Left lung (tissue), 14 donors: ENCODE results near the gene EDEM3. TPM values are rescaled to one million over a fixed set of nuclear protein-coding genes. Genes with fewer than 3 reads are reported as not detected.
A peak's percentile ranks its signal among the peaks of the same experiment; 100 is the strongest.

Source experiments
- ATAC-seq: fragments of 200-7000 bp; cut with Tn5 transposase; one replicate; pipeline ENCODE4 v1.9.1; 2020; ENCODE audit warnings: moderate library complexity
- DNase-seq, 4 donors: peaks; one replicate each; pipeline ENCODE4 v3.0.0-alpha.2; 2013 to 2020
- H3K27ac ChIP-seq, 2 donors: fragments of 200-600 bp; sonication (generic) in 1 of 2; one replicate each; pipeline versions ENCODE4 v1.5.0 to v1.8.0; 2020 to 2021
- H3K27me3 ChIP-seq, 2 donors: fragments of 200-600 bp; sonication (generic) in 1 of 2; one replicate each; pipeline versions ENCODE4 v1.5.0 to v1.8.0; 2020 to 2021
- H3K36me3 ChIP-seq, 2 donors: fragments of 200-600 bp; sonication (generic) in 1 of 2; one replicate each; pipeline versions ENCODE4 v1.5.0 to v1.8.0; 2020 to 2021
- H3K4me1 ChIP-seq, 2 donors: fragments of 200-600 bp; one replicate each; pipeline ENCODE4 v1.8.0; 2021
- H3K4me3 ChIP-seq, 2 donors: fragments of 200-600 bp; sonication (generic) in 1 of 2; one replicate each; pipeline versions ENCODE4 v1.5.0 to v1.8.0; 2020 to 2021; ENCODE audit warnings: mild to moderate bottlenecking in 1 of 2
- H3K9me3 ChIP-seq, 2 donors: fragments of 200-600 bp; sonication (generic) in 1 of 2; one replicate each; pipeline versions ENCODE4 v1.5.0 to v1.8.0; 2020 to 2021
- intact Hi-C, 2 donors: fragments of 100-400 bp; cut with DNase I; formaldehyde crosslinking; loops; one replicate each; pipeline versions ENCODE4 v1.11.2 to v1.14.2; 2022
- long read RNA-seq, 12 donors: library from polyadenylated mRNA in 2 of 12; unstranded in 2 of 12; transcript quantifications; one replicate each; pipeline ENCODE4 v2.0.0 and lab custom pipeline, GENCODE V29; 2019 to 2026
- polyA plus RNA-seq, 6 donors: library from polyadenylated mRNA; unstranded; fragments of 120-200 nt; gene quantifications; one replicate each; pipeline ENCODE4 v1.2.1, GENCODE V29; 2013; ENCODE audit not compliant: insufficient read length in 6 of 6
- total RNA-seq, 2 donors: library from RNA; stranded (reverse); fragmentation: NEBNext Ultra II Directional; extraction: Animal tissue kit (Norgen Biotek cat#: 25700); gene quantifications; one replicate each; pipeline ENCODE4 v1.2.1, GENCODE V29; 2021
- TF ChIP-seq, protein P1 (sequence below), 2 donors: fragments of 200-600 bp; sonication (generic) in 1 of 2; IDR thresholded peaks; one replicate each; pipeline versions ENCODE4 v1.5.0 to v1.8.0; 2021; ENCODE audit warnings: antibody characterized with exemption in 2 of 2
- donor health status: DM: no; HTN: yes; CAD: no.
- donor health status: DM: no; HTN: no; CAD: no.

EDEM3 gene, protein sequence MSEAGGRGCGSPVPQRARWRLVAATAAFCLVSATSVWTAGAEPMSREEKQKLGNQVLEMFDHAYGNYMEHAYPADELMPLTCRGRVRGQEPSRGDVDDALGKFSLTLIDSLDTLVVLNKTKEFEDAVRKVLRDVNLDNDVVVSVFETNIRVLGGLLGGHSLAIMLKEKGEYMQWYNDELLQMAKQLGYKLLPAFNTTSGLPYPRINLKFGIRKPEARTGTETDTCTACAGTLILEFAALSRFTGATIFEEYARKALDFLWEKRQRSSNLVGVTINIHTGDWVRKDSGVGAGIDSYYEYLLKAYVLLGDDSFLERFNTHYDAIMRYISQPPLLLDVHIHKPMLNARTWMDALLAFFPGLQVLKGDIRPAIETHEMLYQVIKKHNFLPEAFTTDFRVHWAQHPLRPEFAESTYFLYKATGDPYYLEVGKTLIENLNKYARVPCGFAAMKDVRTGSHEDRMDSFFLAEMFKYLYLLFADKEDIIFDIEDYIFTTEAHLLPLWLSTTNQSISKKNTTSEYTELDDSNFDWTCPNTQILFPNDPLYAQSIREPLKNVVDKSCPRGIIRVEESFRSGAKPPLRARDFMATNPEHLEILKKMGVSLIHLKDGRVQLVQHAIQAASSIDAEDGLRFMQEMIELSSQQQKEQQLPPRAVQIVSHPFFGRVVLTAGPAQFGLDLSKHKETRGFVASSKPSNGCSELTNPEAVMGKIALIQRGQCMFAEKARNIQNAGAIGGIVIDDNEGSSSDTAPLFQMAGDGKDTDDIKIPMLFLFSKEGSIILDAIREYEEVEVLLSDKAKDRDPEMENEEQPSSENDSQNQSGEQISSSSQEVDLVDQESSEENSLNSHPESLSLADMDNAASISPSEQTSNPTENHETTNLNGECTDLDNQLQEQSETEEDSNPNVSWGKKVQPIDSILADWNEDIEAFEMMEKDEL
- total RNA-seq (10 to 100 TPM; 31.6 to 42.8 TPM), polyA plus RNA-seq (10 to 100 TPM; 25.6 to 34.8 (median 32.1) TPM)
- long read RNA-seq, donor 1, full-length matches to known transcripts = 1 of 1 reads
- long read RNA-seq, donor 1, partial matches to known transcripts = 0 of 1 reads
- long read RNA-seq, donor 1, other reads (novel, unspliced or antisense) = 0 of 1 reads
- long read RNA-seq, donor 2 = 0 reads
- long read RNA-seq, donor 3, full-length matches to known transcripts = 1 of 1 reads
- long read RNA-seq, donor 3, partial matches to known transcripts = 0 of 1 reads
- long read RNA-seq, donor 3, other reads (novel, unspliced or antisense) = 0 of 1 reads
- long read RNA-seq, donor 4, partial matches to known transcripts = 1 of 4 reads
- long read RNA-seq, donor 4, other reads (novel, unspliced or antisense) = 3 of 4 reads
- long read RNA-seq, donor 5, full-length matches to known transcripts = 3 of 3 reads
- long read RNA-seq, donor 5, partial matches to known transcripts = 0 of 3 reads
- long read RNA-seq, donor 5, other reads (novel, unspliced or antisense) = 0 of 3 reads
- long read RNA-seq, donor 6, full-length matches to known transcripts = 2 of 2 reads
- long read RNA-seq, donor 6, partial matches to known transcripts = 0 of 2 reads
- long read RNA-seq, donor 6, other reads (novel, unspliced or antisense) = 0 of 2 reads
- long read RNA-seq, donor 7, full-length matches to known transcripts = 1 of 1 reads
- long read RNA-seq, donor 7, partial matches to known transcripts = 0 of 1 reads
- long read RNA-seq, donor 7, other reads (novel, unspliced or antisense) = 0 of 1 reads
- long read RNA-seq, donor 8, full-length matches to known transcripts = 2 of 2 reads
- long read RNA-seq, donor 8, partial matches to known transcripts = 0 of 2 reads
- long read RNA-seq, donor 8, other reads (novel, unspliced or antisense) = 0 of 2 reads
- long read RNA-seq, donor 9 = 0 reads
- long read RNA-seq, donor 10, partial matches to known transcripts = 0 of 5 reads
- long read RNA-seq, donor 10, other reads (novel, unspliced or antisense) = 5 of 5 reads
- long read RNA-seq, donor 11, full-length matches to known transcripts = 2 of 2 reads
- long read RNA-seq, donor 11, partial matches to known transcripts = 0 of 2 reads
- long read RNA-seq, donor 11, other reads (novel, unspliced or antisense) = 0 of 2 reads
- long read RNA-seq, donor 12, full-length matches to known transcripts = 3 of 3 reads
- long read RNA-seq, donor 12, partial matches to known transcripts = 0 of 3 reads
- long read RNA-seq, donor 12, other reads (novel, unspliced or antisense) = 0 of 3 reads

DNA sequence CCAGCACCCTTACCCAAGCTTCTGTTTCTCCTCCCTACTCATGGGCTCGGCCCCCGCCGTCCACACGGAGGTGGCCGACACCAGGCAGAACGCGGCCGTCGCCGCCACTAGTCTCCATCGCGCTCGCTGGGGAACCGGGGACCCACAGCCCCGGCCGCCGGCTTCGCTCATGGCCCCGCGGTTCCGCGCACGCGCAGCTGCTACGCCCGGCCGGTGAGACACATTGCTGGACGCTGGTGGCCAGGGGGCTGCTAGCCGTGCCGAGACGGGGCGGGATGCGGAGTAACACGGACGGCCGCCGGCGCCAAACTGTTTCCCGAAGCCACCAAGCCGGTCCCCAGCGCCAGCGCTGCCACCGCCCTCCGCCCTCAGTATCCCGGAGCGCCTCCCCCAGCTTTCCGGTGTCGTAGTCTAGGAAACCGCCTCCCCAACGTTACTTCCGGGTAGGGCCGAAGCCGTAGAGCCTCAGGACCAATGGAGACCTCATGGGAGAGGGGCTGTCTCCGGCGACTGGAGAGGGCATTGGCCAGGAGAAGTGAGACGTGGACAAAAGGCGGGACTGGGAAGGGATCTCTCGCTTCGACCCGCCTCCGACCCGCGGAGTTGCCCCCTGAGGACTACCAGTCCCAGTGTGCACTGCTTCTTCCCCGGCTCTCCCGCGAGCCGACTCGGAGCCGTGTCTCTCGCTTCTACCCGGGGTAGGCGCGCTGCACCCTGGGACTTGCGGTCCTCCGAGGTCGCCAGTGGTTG, at the start of gene EDEM3:
TSS of gene EDEM3 (minus strand) at position 383 of the 750 bp plus-strand sequence. CDS start at position 171, 212 bp downstream.
- Histone ChIP-seq H3K36me3 (no peaks in the 10 kb centered on the region), H3K4me1 (peaks cover 8 to 39% of the 10 kb centered on the region in 2 donors), H3K4me3 (peak within 1 kb of the TSS; percentile 91 to 100), H3K27me3 (no peaks in the 10 kb centered on the region), H3K27ac (peak within 1 kb of the TSS; percentile 93 to 98), H3K9me3 (no peaks in the 10 kb centered on the region)
- peak; percentile 97 for ATAC-seq
- intact Hi-C loops = no loop called here
- DNase-seq = peak; percentile 97 to 100 (median 99)
- TF ChIP-seq, protein P1, sequence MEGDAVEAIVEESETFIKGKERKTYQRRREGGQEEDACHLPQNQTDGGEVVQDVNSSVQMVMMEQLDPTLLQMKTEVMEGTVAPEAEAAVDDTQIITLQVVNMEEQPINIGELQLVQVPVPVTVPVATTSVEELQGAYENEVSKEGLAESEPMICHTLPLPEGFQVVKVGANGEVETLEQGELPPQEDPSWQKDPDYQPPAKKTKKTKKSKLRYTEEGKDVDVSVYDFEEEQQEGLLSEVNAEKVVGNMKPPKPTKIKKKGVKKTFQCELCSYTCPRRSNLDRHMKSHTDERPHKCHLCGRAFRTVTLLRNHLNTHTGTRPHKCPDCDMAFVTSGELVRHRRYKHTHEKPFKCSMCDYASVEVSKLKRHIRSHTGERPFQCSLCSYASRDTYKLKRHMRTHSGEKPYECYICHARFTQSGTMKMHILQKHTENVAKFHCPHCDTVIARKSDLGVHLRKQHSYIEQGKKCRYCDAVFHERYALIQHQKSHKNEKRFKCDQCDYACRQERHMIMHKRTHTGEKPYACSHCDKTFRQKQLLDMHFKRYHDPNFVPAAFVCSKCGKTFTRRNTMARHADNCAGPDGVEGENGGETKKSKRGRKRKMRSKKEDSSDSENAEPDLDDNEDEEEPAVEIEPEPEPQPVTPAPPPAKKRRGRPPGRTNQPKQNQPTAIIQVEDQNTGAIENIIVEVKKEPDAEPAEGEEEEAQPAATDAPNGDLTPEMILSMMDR (IDR thresholded peaks at IDR 0.05) = no peak

DNA sequence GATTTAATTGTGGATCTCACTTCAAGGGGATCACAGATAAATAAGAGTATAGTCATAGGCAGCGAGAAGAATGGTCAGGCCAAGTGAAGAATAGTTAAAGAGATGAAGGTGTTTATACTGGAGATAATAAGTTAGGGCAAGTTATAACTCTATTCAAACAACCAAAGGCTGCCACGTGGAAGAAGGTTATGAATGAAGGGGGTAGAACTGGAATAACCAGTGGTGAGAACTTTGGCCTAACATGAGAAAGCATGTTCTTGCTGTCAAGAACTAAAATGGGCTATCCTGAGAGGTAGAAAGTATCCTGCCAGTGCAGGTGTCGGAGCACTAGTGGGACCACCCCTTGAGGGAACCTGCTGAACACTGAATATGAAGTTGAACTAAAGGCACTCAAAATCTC, 49.6 kb upstream of the EDEM3 start:
- H3K27ac ChIP-seq = no peak overlapping the region
- TF ChIP-seq, protein P1 (IDR thresholded peaks at IDR 0.05) = no peak
- H3K9me3 ChIP-seq = no peaks in the 10 kb centered on the region
- intact Hi-C loops = loop anchor here in 1 of 2 donors (10.0 kb wide), 1 partner anchor 181 kb away; no protein-coding TSS in a partner anchor
- ATAC-seq (no peak), DNase-seq (no peak)
- H3K4me1 ChIP-seq = peaks cover 0 to 19% of the 10 kb centered on the region in 2 donors
- no peaks in the 10 kb centered on the region for H3K27me3 ChIP-seq
- H3K4me3 ChIP-seq = no peak overlapping the region
- H3K36me3 ChIP-seq = peaks cover 0 to 44% of the 10 kb centered on the region in 2 donors

DNA sequence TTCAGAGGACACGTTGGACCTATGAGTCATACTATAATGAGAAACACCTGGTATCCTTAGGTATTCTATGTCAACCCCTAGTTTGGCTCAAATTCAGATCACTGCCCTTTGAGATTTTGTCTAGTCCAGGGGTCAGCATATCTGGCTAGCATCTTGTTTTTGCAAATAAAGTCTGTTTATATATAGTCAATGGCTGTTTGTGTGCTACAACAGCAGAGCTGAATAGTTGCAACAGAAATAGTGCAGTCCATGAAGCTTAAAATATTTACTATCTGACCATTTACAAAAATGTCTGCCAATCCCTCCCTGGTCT, 48.5 kb upstream of the EDEM3 start:
- Histone ChIP-seq H3K9me3 (no peaks in the 10 kb centered on the region), H3K4me1 (peaks cover 0 to 19% of the 10 kb centered on the region in 2 donors), H3K4me3 (no peak overlapping the region), H3K27me3 (no peaks in the 10 kb centered on the region), H3K36me3 (peaks cover 0 to 46% of the 10 kb centered on the region in 2 donors), H3K27ac (no peak overlapping the region)
- TF ChIP-seq, protein P1 (IDR thresholded peaks at IDR 0.05) = no peak
- ATAC-seq (no peak), DNase-seq (no peak)
- intact Hi-C loops = loop anchor here in 1 of 2 donors (10.0 kb wide), 1 partner anchor 182 kb away; no protein-coding TSS in a partner anchor
